GM19467 (cell line): Measurements from ENCODE around the gene APOBEC3H.

Source experiments
- ATAC-seq: cut with Tn5 transposase; IDR thresholded peaks from one replicate; pipeline ENCODE4 v1.9.1; 2021; ENCODE audit warnings: mild to moderate bottlenecking, moderate library complexity; ENCODE audit not compliant: unreplicated experiment

APOBEC3H gene

DNA sequence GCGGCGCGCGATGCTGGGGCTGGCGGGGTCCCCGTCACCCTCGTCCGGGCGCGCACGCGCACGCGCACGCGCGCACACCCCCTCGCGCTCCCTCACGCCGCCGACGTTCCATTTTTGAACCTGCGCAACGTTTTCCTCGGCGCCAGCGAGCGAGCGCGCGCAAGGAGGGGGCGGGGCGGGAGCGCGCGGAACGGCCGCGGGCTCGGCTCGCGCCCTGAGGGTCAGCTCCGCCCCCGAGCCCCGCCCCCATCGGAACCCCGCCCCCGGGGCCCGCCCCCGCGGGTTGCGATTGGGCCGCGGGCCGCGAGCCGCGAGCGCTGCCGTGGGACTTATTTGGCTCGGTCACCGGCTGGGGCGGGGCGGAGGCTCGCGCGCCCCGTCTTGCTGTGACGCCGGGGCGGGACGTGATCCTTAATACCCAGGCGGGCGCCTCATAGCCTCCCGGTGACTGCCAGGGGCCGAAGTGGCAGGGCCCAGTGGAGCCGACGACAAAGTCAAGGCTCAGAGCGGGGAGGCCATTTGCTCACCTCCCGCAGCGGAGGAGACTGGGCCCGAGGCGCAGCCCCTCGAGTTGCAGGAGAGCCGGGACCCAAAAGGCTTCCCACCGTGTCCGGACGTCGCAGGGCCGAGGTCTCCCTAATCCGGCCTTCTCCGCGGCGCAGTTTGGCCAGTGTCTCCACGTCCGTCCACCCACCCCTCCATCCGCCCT lies 55.6 kb downstream of the APOBEC3H start, which contains the start of gene CBX7:
CBX7 (minus strand) TSS at position 170 of the 709 bp plus-strand sequence. CDS start 236 bp downstream, outside the sequence.
- peak; percentile 76 for ATAC-seq

GRCh38 chr22:39153220-39153717 lies 56.2 kb downstream of the APOBEC3H start:
- no peak for ATAC-seq
